Endodermal cell (in vitro differentiated cells): ENCODE data around the gene CLIC4. TPM values are rescaled to one million over a fixed set of nuclear protein-coding genes. Genes with fewer than 3 reads are reported as not detected.

Experiments
- DNase-seq: peaks from one replicate; pipeline ENCODE4 v3.0.0-alpha.2; 2017
- H3K27ac ChIP-seq: 2 replicates; pipeline ENCODE4 v1.5.1; 2013; ENCODE audit warnings: mild to moderate bottlenecking, low read depth, low read length, moderate library complexity
- H3K27me3 ChIP-seq: 2 replicates; pipeline ENCODE4 v1.6.1; 2013; ENCODE audit warnings: mild to moderate bottlenecking, low read length, moderate library complexity; ENCODE audit not compliant: insufficient read depth, control insufficient read depth, poor library complexity, severe bottlenecking
- H3K36me3 ChIP-seq: 2 replicates; pipeline ENCODE4 v1.7.0; 2013; ENCODE audit warnings: mild to moderate bottlenecking, low read length, moderate library complexity; ENCODE audit not compliant: control insufficient read depth, insufficient read depth
- H3K4me1 ChIP-seq: one replicate; pipeline ENCODE4 v1.7.0; 2013; ENCODE audit warnings: low read length; ENCODE audit not compliant: control insufficient read depth, insufficient read depth
- H3K4me3 ChIP-seq: 2 replicates; pipeline ENCODE4 v1.5.1; 2013; ENCODE audit warnings: mild to moderate bottlenecking, low read length, moderate library complexity
- H3K9ac ChIP-seq: 2 replicates; pipeline ENCODE4 v1.6.1; 2013; ENCODE audit warnings: mild to moderate bottlenecking, low read length, moderate library complexity; ENCODE audit not compliant: poor library complexity, severe bottlenecking; ENCODE audit errors: extremely low read depth
- H3K9me3 ChIP-seq: 2 replicates; pipeline ENCODE4 v1.6.1; 2013; ENCODE audit warnings: mild to moderate bottlenecking, low read length, moderate library complexity; ENCODE audit not compliant: control insufficient read depth
- H3K27ac Mint-ChIP-seq: 2 replicates; pipeline ENCODE4 v1.8.0; 2020; ENCODE audit warnings: mixed read lengths
- H3K27me3 Mint-ChIP-seq: 2 replicates; pipeline ENCODE4 v1.8.0; 2021; ENCODE audit warnings: mild to moderate bottlenecking, mixed read lengths; ENCODE audit not compliant: insufficient read depth
- H3K36me3 Mint-ChIP-seq: 2 replicates; pipeline ENCODE4 v1.8.0; 2020; ENCODE audit warnings: low read depth, mixed read lengths
- H3K4me1 Mint-ChIP-seq: 2 replicates; pipeline ENCODE4 v1.8.0; 2020; ENCODE audit warnings: mixed read lengths
- H3K4me3 Mint-ChIP-seq: 2 replicates; pipeline ENCODE4 v1.8.0; 2020; ENCODE audit warnings: mild to moderate bottlenecking, moderate library complexity, mixed read lengths
- H3K9me3 Mint-ChIP-seq: 2 replicates; pipeline ENCODE4 v1.8.0; 2020; ENCODE audit warnings: mild to moderate bottlenecking, mixed read lengths
- CTCF ChIP-seq: fragments of 200-600 bp; sonication (generic); conservative IDR thresholded peaks from 2 replicates; pipeline ENCODE4 v1.5.0; 2021; ENCODE audit warnings: antibody characterized with exemption, mild to moderate bottlenecking
- WGBS, 2 experiments: methylation state at CpG; one replicate each; pipeline versions ENCODE4 v1.1.5 to v1.1.7; 2013; ENCODE audit warnings: missing lambda C conversion rate in 2 of 2, mixed read lengths in 1 of 2; ENCODE audit not compliant: insufficient coverage in 1 of 2, insufficient read length in 1 of 2; 5-methylcytosine and 5-hydroxymethylcytosine counted together
- total RNA-seq, 2 donors: library from RNA; stranded (reverse); fragmentation: NEBNext Ultra II Directional in 1 of 2; extraction: Animal tissue kit (Norgen Biotek cat#: 25700) in 1 of 2; gene quantifications; 2 replicates in 1 of 2; 3 replicates in 1 of 2; pipeline ENCODE4 v1.2.1, GENCODE V29; 2021

The CLIC4 gene
- total RNA-seq, 2 donors from 2014 or later: 119 to 146 TPM

GRCh38 chr1:24875257-24875656 is 130.0 kb downstream of the CLIC4 start:
- Mint-ChIP-seq H3K27ac (no peak overlapping the region), H3K4me1 (no peaks in the 10 kb centered on the region)

GRCh38 chr1:24875991-24876506 is 130.8 kb downstream of the CLIC4 start:
- H3K4me3 Mint-ChIP-seq: no peak overlapping the region
- H3K4me1 Mint-ChIP-seq: no peaks in the 10 kb centered on the region
- no peaks in the 10 kb centered on the region for H3K27me3 Mint-ChIP-seq
- Histone ChIP-seq H3K9ac (no peak overlapping the region), H3K27me3 (no peaks in the 10 kb centered on the region), H3K27ac (no peak overlapping the region), H3K4me3 (no peak overlapping the region), H3K4me1 (no peaks in the 10 kb centered on the region), H3K9me3 (no peaks in the 10 kb centered on the region), H3K36me3 (no peaks in the 10 kb centered on the region)
- TF ChIP-seq CTCF: no peak
- H3K9me3 Mint-ChIP-seq: no peaks in the 10 kb centered on the region
- no peak overlapping the region for H3K27ac Mint-ChIP-seq
- peak; percentile 49 for DNase-seq
- WGBS, 2 experiments: 75 to 86% methylated on average over 2 to 7 of the region's 8 CpGs
- no peaks in the 10 kb centered on the region for H3K36me3 Mint-ChIP-seq

More at GRCh38 chr1:24875257-24875656, 130.0 kb downstream of the CLIC4 start:
- TF ChIP-seq CTCF: no peak
- Histone ChIP-seq H3K27me3 (no peaks in the 10 kb centered on the region), H3K4me3 (no peak overlapping the region), H3K36me3 (no peaks in the 10 kb centered on the region), H3K4me1 (no peaks in the 10 kb centered on the region), H3K9me3 (no peaks in the 10 kb centered on the region), H3K9ac (no peak overlapping the region), H3K27ac (no peak overlapping the region)
- WGBS, 2 experiments: 89 to 94% methylated on average over 7 to 8 of the region's 8 CpGs
- Mint-ChIP-seq H3K27me3 (no peaks in the 10 kb centered on the region), H3K36me3 (no peaks in the 10 kb centered on the region), H3K9me3 (no peaks in the 10 kb centered on the region), H3K4me3 (no peak overlapping the region)
- peak; percentile 41 for DNase-seq

- Histone ChIP-seq H3K4me3 (no peak overlapping the region), H3K36me3 (no peaks in the 10 kb centered on the region), H3K9ac (no peak overlapping the region), H3K27me3 (peaks cover 4% of the 10 kb centered on the region), H3K4me1 (no peaks in the 10 kb centered on the region), H3K9me3 (peaks cover 4% of the 10 kb centered on the region), H3K27ac (no peak overlapping the region)
- peaks cover 4% of the 10 kb centered on the region for H3K9me3 Mint-ChIP-seq
- no peaks in the 10 kb centered on the region for H3K4me1 Mint-ChIP-seq
- H3K36me3 Mint-ChIP-seq: no peaks in the 10 kb centered on the region
- no peak for DNase-seq
- no peak overlapping the region for H3K4me3 Mint-ChIP-seq
- no peak overlapping the region for H3K27ac Mint-ChIP-seq
- peaks cover under 1% of the 10 kb centered on the region for H3K27me3 Mint-ChIP-seq
- no peak for TF ChIP-seq CTCF
- WGBS, 2 experiments: 71 to 91% methylated on average over 1 to 6 of the region's 6 CpGs
These were observed 132.8 kb downstream of the CLIC4 start for GRCh38 chr1:24878045-24878444.
